ENCODE results near the gene IL31.
"Not testable (repeated sequence)": the region's sequence is repeated elsewhere in the genome, so short reads cannot be mapped to it uniquely, and the experiment has no call there.

Gene IL31

DNA sequence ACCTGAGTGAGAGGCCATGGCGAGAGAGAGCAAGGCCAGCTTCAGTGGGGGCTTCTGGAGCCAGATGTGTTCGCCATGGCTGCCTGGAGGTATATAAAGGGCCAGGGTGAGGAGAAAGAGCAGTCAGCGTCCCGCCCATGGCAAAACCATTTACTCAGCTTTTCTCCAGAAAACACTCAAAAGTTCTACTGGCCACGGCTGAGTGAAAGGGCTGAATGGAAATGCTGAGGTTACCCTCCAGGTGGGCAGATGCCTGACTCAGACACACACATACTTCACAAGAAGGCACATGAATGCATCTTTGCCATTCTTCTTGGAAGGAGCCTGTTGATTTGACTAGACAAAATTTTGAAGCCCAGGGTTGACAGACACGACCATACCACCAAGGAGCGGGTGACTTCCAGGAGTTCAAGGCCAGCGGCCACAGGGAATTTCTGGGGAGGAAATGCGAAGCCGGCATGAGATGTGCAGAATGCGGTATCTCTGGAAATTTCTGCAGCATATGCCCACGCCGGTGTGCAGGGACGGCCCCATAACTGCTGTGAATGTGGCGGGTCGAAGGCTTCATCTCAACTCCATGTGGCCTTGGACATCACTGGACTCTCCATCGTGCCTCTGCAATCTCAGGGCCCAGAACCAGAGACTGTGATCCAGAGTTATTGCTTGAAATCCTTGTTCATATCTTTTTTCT lies at the start of gene IL31:
IL31 (minus strand) TSS at position 67 of the 691 bp plus-strand sequence; CDS start at position 18, 49 bp downstream.
- DNase-seq, result no peak

DNA sequence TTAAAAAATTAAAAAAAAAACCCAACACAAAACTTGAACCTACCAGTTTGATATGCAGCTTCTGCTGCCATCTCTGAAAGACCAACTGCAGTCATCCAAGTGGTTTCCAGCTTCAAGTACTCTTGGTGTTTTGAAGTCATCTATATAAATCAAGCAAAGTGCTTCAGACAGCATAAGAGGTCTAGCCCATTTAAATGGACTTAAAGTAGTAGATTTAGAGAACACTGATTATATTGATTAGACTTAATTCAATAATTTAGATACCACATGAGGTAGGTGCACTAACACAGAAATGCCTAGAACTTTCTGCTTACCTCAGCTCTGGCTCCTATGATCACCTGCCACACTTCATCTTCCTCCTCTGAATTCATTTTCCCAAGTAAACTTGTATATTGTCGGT lies 42.4 kb upstream of the IL31 start:
- DNase-seq, result no peak

DNA sequence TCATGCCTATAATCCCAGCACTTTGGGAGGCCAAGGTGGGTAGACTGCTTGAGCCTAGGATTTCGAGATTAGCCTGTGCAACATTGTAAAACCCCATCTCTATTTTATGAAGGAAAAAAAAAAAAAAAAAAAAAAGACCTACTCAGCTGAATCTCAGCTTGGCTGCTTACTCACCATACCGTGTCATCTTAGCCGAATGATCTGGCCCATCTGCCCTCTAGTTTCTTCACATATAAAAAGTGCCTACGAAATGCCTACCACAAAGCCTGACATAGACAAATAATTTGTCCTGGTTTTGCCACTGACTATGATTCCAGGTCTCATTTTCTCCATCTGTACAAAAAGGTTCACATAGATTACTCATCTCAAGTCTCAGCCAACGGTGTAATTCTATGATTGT lies 41.8 kb upstream of the IL31 start:
- DNase-seq, result no peak

DNA sequence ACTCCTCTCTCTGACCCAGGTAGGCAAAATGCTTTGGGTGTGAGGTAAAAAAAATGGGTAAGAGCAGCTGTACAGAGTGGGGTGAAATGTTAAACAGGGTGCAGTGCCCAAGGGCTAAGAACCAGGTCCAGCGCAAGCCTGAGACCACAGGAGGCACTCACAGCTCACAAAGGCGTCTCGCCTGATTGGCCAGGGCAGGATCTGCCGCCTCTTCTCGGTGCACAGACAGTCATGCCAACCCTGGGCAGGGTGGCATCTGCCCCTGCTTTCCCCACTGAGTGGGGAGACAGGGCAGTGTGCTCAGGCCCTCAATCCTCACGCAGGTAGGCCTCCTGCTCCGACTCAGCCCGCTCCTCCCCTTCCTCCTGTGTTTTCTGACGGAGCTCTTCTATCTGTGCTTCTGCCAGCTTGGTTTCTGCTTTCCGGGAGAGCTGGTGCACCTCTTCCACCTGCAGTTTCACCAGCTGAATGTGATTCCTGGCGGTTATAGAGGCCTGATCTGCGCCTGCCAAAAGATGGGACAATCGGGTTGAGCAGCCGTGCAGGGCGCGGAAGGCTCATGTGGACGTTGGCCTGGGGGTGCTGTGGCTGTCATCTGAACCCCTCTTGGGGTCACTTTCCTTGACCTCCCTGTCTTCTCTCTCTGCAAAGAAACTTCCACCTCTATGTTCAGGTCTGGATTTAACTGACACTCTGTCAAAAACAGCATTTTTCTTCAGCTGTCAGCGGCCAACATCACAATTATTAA lies 34.2 kb upstream of the IL31 start:
- no peak for DNase-seq

DNA sequence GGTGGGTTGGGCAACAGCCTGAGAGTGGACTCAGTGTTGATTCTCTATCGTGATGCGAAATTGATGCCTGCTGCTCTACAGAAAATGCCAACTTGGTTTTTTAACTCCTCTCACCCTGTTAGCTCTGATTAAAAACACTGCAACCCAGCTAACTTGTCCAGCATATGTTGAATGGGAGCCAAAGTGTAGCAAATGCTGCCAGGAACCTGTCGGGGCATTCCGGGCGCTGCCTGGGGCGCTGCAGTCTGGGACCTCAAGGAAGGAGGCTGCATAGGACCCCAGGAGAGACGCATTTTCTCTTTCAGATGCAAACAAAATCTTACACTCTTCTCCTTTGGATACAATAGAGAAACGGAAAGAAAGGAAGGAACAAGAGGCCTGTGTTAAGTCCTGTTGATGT lies 33.4 kb upstream of the IL31 start:
- no peak for DNase-seq

DNA sequence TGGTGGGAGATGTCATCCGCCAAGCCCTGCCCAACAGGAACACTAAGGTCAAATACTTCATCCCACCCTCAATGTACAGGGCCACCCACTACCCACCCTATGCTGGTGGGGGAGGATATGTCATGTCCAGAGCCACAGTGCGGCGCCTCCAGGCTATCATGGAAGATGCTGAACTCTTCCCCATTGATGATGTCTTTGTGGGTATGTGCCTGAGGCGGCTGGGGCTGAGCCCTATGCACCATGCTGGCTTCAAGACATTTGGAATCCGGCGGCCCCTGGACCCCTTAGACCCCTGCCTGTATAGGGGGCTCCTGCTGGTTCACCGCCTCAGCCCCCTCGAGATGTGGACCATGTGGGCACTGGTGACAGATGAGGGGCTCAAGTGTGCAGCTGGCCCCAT lies 33.0 kb upstream of the IL31 start:
- DNase-seq, result no peak

GRCh38 chr12:122206111-122206881 lies 32.3 kb upstream of the IL31 start:
- no peak for DNase-seq

DNA sequence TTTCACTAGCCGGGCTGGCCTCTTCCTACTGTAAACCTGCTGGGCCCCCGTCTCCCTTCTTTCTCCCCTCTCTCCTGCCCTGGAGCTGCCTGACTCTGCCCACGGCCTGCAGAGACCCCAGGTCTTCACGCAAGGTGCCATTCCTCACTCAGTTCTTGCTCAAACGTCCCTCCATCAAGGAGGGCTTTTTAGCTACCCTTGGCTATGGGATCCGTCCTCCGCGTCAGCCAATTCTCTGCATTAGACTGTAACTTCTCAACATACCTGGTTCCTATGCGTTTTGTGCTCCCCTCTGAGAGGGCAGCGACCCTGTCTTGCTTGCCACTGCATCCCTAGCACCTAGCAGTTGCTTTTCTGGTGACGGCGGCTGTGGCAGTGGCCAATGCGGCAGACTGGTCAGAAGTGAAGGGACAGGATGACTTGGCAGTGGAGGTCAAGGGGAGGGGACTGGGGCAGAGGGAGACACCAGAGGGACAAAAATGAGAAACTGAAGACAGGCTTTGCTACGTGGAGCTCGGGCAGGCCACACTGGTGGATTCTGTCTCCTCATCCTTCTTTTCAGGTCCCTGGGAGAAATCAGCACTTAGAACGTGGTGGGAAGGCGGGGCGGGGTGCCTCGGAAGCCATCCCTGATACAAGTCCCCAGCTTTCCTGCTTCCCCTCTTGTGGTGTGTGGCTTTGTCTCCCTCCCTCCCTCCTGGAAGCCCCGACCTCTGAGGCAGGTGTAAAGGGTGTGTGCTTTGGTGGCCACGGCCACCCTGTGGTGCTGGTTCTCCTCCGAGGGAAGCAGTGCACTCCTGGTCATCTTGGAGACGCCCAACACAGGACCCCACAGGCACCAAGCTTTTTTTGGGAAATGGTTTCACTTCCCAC lies 31.3 kb upstream of the IL31 start:
- DNase-seq, result no peak

GRCh38 chr12:122204167-122205052 lies 30.4 kb upstream of the IL31 start:
- DNase-seq, result no peak

DNA sequence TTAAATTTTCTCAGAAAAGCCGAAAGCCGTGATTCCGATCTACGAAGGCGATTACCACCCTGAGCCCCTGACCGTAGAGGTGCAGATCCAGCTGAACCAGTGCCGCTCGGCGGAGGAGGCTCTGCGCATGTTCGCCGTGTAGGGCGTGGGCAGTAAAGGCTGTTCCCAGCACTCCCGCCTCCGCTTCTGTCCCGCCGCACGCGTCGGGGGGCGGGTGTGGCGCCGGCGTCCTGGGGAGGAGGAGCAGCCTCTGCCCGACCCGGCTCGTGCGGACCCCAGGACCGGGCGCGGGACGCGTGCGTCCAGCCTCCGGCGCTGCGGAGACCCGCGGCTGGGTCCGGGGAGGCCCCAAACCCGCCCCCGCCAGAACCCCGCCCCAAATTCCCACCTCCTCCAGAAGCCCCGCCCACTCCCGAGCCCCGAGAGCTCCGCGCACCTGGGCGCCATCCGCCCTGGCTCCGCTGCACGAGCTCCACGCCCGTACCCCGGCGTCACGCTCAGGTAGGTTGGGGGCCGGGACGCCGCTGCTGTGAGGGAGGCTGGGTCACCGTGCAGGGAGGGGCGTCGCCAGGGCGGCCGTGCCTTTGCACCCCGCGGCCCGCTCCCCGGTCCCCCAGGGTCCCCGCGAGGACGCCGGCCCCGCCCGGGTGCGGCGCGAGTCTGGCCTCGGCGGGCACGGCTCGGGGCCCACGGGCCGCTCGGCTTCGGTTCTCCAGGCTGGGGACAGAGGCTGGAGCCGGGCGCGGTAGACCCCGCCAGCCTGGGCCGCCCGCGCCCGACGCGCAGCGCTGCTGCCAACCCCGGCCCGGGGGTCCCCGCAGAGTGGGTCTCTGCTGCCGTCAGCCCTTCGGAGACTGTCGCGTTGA lies 29.5 kb upstream of the IL31 start, which contains the start of gene B3GNT4:
B3GNT4 (plus strand) TSS at position 409 of the 866 bp plus-strand sequence. CDS start 910 bp downstream, outside the sequence.
- DNase-seq, result no peak

GRCh38 chr12:122202811-122203210 lies 28.8 kb upstream of the IL31 start:
- not testable (repeated sequence) for DNase-seq

- no peak for DNase-seq
Measured at GRCh38 chr12:122202017-122202416, 28.0 kb upstream of the IL31 start.

- DNase-seq, result no peak
Measured at GRCh38 chr12:122201381-122201780, 27.4 kb upstream of the IL31 start.

- no peak for DNase-seq
Measured at GRCh38 chr12:122200541-122201175, 26.6 kb upstream of the IL31 start.

DNA sequence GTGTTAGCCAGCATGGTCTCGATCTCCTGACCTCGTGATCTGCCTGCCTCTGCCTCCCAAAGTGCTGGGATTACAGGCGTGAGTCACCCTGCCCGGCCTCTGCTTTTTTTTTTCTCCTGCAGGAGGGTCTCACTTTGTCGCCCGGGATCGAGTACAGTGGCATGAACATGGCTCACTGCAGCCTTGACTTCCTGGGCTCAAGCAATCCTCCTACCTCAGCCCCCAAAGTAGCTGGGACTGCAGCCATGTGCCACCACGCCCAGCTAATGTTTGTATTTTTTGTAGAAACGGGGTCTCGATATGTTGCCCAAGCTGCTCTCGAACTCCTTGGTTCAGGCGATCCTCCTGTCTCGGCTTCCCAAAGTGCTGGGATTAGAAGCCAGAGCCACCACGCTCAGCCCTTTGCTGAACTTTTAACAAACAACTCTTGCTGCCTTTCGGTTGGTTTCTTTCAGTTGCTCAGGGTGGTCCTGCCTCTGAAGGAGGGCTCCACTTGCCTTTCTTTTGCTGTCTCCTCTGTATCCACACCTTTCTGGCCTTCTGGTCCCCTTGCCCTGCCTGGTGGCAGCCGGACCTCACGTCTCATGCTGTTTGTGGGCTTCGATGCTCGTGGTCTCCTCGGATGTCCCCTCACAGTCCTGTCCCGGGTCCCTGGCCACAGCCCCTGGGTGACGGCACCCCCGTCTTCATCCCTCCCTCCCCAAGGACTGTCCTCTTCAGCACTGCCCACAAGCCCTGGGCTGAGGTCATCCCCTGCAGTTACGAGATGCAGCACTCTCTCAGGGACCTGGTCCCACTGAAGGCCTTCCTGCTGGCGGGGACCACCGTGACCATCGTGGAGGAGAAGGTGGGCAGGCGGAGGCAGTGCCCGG lies 25.7 kb upstream of the IL31 start:
- no peak for DNase-seq

GRCh38 chr12:122197612-122197966 lies 23.6 kb upstream of the IL31 start:
- DNase-seq, result no peak

DNA sequence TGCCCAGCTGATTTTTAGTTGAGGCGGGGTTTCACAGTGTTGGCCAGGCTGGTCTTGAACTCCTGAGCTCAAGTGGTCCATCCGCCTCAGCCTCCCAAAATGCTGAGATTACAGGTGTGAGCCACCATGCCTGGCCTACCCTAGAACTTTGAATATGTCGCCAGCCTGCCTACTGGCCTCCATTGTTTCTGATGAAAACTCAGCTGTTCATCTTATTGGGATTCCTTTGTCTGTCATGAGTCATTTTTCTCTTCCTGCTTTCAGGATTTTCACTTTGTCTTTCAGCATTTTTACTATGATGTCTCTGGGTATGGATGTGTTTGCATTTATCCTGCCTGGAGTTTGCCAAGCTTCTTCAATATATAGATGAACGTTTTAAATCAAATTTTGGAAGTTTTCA lies 21.4 kb upstream of the IL31 start:
- no peak for DNase-seq

GRCh38 chr12:122194804-122195203 lies 20.8 kb upstream of the IL31 start:
- no peak for DNase-seq

DNA sequence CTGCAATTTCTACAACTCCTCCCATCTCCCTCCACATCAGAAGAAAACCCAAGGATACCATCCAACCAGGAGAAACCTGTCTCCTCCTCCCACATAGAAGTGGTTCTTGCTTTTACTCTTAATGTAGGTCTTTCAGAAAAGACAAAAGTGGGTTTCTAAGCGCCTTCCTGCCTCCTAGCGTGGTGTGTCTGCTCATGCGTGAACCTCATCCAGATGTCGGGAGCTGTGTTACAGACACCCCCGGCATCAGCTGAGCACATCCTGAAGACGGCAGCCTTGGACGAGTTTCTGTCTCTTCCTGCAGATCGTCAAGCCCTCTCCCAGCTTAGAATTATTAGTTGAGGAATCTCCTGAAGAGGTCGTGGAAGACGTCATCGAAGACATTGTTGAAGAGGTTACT lies 18.4 kb upstream of the IL31 start:
- DNase-seq, result no peak
